Smooth muscle cell (in vitro differentiated cells): Measurements from ENCODE around the gene TMX4. TPM values are rescaled to one million over a fixed set of nuclear protein-coding genes. Genes with fewer than 3 reads are reported as not detected.

Experiments
- DNase-seq: peaks from one replicate; lab custom pipeline; 2025; ENCODE audit not compliant: unreplicated experiment; lab: John Stamatoyannopoulos, UW
- H2AFZ ChIP-seq: fragments of 200-600 bp; sonication (generic); 2 replicates; pipeline ENCODE4 v1.6.0; 2016; ENCODE audit warnings: antibody characterized with exemption, low read depth, mild to moderate bottlenecking
- H3F3A ChIP-seq: fragments of 200-600 bp; sonication (generic); 2 replicates; pipeline ENCODE4 v1.6.0; 2017; ENCODE audit warnings: antibody characterized with exemption, low read depth
- H3K27ac ChIP-seq: fragments of 200-600 bp; sonication (generic); 2 replicates; pipeline ENCODE4 v1.5.1; 2016; ENCODE audit warnings: low read depth, mild to moderate bottlenecking
- H3K27me3 ChIP-seq: fragments of 200-600 bp; sonication (generic); 2 replicates; pipeline ENCODE4 v1.6.1; 2016; ENCODE audit warnings: low read depth, mild to moderate bottlenecking
- H3K36me3 ChIP-seq: fragments of 200-600 bp; sonication (generic); 2 replicates; pipeline ENCODE4 v1.5.1; 2016; ENCODE audit warnings: low read depth
- H3K4me1 ChIP-seq: fragments of 200-600 bp; sonication (generic); 2 replicates; pipeline ENCODE4 v1.5.1; 2016; ENCODE audit warnings: low read depth
- H3K4me2 ChIP-seq: fragments of 200-600 bp; sonication (generic); 2 replicates; pipeline ENCODE4 v1.6.0; 2016; ENCODE audit warnings: mild to moderate bottlenecking
- H3K4me3 ChIP-seq: fragments of 200-600 bp; sonication (generic); 2 replicates; pipeline ENCODE4 v1.5.1; 2016; ENCODE audit warnings: mild to moderate bottlenecking
- H3K79me2 ChIP-seq: fragments of 200-600 bp; sonication (generic); 2 replicates; pipeline ENCODE4 v1.6.0; 2016; ENCODE audit warnings: low read depth, mild to moderate bottlenecking
- H3K9ac ChIP-seq: fragments of 200-600 bp; sonication (generic); 2 replicates; pipeline ENCODE4 v1.6.0; 2016; ENCODE audit warnings: low read depth
- H3K9me3 ChIP-seq: fragments of 200-600 bp; sonication (generic); replicated peaks from 2 replicates; pipeline ENCODE4 v1.5.1; 2016; ENCODE audit warnings: low read depth
- H4K20me1 ChIP-seq: fragments of 200-600 bp; sonication (generic); 2 replicates; pipeline ENCODE4 v1.6.0; 2016; ENCODE audit warnings: low read depth
- WGBS: methylation state at CpG from one replicate; pipeline ENCODE4 v1.1.7; 2016; ENCODE audit warnings: low lambda C conversion rate; 5-methylcytosine and 5-hydroxymethylcytosine counted together
- polyA plus RNA-seq: library from polyadenylated mRNA; unstranded; fragments of >200 nt; fragmentation: Nextera tagmentation; extraction: Ambion mirVana; gene quantifications from 2 replicates; pipeline ENCODE4 v1.2.1, GENCODE V29; 2016
- total RNA-seq: library from RNA; depleted of rRNA; stranded (reverse); fragments of >200 nt; gene quantifications from 2 replicates; pipeline ENCODE4 v1.2.3, GENCODE V29; 2014
- TF ChIP-seq, protein P1 (sequence below): fragments of 200-600 bp; sonication (generic); IDR thresholded peaks from 2 replicates; pipeline ENCODE4 v1.5.1; 2017; ENCODE audit warnings: borderline replicate concordance, mild to moderate bottlenecking, antibody characterized with exemption; ENCODE audit not compliant: insufficient read depth, poor library complexity, severe bottlenecking

TMX4 gene
- total and polyA plus RNA-seq, 2 experiments from 2014 or later: 13.9 to 14.1 TPM

DNA sequence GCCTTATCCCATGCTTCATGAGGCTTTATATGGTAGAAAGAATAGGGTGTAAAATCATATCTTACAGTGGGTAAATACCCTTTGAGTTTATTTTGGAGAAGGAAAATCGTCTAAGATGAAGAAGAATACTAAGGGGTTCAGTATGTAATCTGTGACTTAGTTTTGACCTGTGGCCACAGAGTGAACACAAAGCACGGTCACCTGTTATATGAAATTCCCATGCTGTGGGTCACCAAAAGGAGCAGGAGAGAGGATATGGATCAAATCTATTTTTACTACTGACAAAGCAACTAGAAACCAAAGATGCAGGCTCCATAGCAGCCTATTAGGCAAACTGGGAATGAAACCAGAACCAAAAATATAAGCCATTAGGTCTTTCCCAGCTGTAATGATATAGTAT lies 75.7 kb downstream of the TMX4 start:
- H3K4me1 ChIP-seq: no peaks in the 10 kb centered on the region
- no peak overlapping the region for H3K4me2 ChIP-seq
- TF ChIP-seq, protein P1, sequence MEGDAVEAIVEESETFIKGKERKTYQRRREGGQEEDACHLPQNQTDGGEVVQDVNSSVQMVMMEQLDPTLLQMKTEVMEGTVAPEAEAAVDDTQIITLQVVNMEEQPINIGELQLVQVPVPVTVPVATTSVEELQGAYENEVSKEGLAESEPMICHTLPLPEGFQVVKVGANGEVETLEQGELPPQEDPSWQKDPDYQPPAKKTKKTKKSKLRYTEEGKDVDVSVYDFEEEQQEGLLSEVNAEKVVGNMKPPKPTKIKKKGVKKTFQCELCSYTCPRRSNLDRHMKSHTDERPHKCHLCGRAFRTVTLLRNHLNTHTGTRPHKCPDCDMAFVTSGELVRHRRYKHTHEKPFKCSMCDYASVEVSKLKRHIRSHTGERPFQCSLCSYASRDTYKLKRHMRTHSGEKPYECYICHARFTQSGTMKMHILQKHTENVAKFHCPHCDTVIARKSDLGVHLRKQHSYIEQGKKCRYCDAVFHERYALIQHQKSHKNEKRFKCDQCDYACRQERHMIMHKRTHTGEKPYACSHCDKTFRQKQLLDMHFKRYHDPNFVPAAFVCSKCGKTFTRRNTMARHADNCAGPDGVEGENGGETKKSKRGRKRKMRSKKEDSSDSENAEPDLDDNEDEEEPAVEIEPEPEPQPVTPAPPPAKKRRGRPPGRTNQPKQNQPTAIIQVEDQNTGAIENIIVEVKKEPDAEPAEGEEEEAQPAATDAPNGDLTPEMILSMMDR: no peak
- H3K27me3 ChIP-seq: no peaks in the 10 kb centered on the region
- H3K79me2 ChIP-seq: no peaks in the 10 kb centered on the region
- no peaks in the 10 kb centered on the region for H3K36me3 ChIP-seq
- no peak for DNase-seq
- H3K9ac ChIP-seq: no peak overlapping the region
- no peaks in the 10 kb centered on the region for H3F3A ChIP-seq
- H3K4me3 ChIP-seq: no peak overlapping the region
- H2AFZ ChIP-seq: no peak overlapping the region
- no peaks in the 10 kb centered on the region for H3K9me3 ChIP-seq
- H3K27ac ChIP-seq: no peak overlapping the region
- no peaks in the 10 kb centered on the region for H4K20me1 ChIP-seq
- 24% methylated on average over 2 of the region's 2 CpGs for WGBS

DNA sequence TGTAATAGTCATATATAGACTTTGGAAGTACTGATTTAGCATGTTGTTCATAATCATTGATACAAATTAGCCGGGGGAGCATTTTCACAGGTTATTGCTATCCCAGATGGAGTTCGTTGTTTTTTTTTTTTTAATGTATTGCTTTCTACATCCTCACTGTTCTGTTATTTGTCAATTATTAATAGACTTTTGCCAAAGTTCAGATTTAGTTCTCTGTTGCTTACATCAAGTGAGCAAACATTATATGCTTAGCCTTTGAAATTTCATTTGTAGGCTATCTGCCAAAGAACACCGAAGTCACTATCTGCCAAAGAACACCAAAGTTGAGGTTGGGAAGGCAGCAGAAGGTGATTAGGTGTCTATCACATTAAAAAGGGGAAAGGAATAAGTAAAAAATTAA lies 79.2 kb downstream of the TMX4 start, which contains the start of gene HAO1:
TSS of gene HAO1 (minus strand) at position 118 of the 400 bp plus-strand sequence. CDS start at position 82, 36 bp downstream.
- Histone ChIP-seq H3K9me3 (no peaks in the 10 kb centered on the region), H3K36me3 (no peaks in the 10 kb centered on the region), H3K4me1 (no peaks in the 10 kb centered on the region), H3K9ac (no peak within 1 kb of the TSS), H3K4me2 (no peak within 1 kb of the TSS), H4K20me1 (no peaks in the 10 kb centered on the region), H3K79me2 (no peaks in the 10 kb centered on the region), H3F3A (no peaks in the 10 kb centered on the region), H3K27me3 (no peaks in the 10 kb centered on the region), H3K4me3 (no peak within 1 kb of the TSS), H2AFZ (no peak within 1 kb of the TSS), H3K27ac (no peak within 1 kb of the TSS)
- TF ChIP-seq, protein P1: no peak
- 92% methylated on average over 3 of the region's 3 CpGs for WGBS
- DNase-seq: no peak

DNA sequence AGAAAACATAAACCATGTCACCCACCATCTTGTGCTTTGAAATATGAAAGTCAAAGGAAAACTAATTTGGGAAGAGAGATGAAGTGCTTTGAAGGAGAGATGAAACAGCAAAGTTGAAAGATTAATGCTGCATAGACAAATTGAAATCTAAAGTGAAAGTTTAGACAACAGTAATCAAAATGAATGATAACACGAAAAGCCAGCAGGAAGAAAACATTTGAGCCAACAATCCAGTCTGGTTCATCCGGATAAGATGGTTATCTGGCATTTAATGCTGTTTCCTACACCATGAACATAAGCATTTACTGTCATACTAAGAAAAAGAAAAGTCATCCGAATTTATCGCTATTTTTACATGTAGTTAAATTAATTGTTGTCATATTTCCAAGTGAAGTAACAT lies 79.9 kb downstream of the TMX4 start:
- TF ChIP-seq, protein P1: no peak
- H3K79me2 ChIP-seq: no peaks in the 10 kb centered on the region
- WGBS: 83% methylated on average over 4 of the region's 4 CpGs

DNA sequence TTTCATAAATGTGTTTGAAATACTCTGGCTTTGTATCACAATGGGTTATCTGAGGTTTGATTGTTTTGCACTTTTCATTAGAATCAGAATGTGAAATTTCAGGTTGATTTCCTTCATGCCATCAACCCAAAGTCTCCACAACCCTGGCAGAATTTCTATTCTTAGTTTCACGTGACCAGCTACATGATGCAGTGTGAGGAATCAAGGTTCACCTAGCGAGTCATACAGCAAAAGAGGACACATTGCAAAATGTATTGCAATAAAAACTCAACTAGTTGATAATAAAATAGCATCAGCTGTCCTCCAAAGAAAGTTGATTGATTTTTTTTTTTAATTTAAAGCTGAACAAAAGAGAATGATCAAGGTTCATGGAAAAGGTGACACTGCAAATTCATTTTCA lies 81.5 kb downstream of the TMX4 start:
- no peaks in the 10 kb centered on the region for H4K20me1 ChIP-seq
- TF ChIP-seq, protein P1: no peak
- no peaks in the 10 kb centered on the region for H3K9me3 ChIP-seq
- no peaks in the 10 kb centered on the region for H3K79me2 ChIP-seq
- no peak overlapping the region for H3K4me3 ChIP-seq
- no peak overlapping the region for H2AFZ ChIP-seq
- H3K27me3 ChIP-seq: no peaks in the 10 kb centered on the region
- H3F3A ChIP-seq: no peaks in the 10 kb centered on the region
- H3K4me2 ChIP-seq: no peak overlapping the region
- no peaks in the 10 kb centered on the region for H3K4me1 ChIP-seq
- 84% methylated on average over 2 of the region's 2 CpGs for WGBS
- no peak overlapping the region for H3K9ac ChIP-seq
- no peaks in the 10 kb centered on the region for H3K36me3 ChIP-seq
- no peak overlapping the region for H3K27ac ChIP-seq
- no peak for DNase-seq

More for the DNA sequence above, 79.9 kb downstream of the TMX4 start:
- H3K27me3 ChIP-seq: no peaks in the 10 kb centered on the region
- H3K9me3 ChIP-seq: no peaks in the 10 kb centered on the region
- no peak overlapping the region for H2AFZ ChIP-seq
- no peak overlapping the region for H3K4me2 ChIP-seq
- H3K4me1 ChIP-seq: no peaks in the 10 kb centered on the region
- H3K9ac ChIP-seq: no peak overlapping the region
- H3K27ac ChIP-seq: no peak overlapping the region
- H3K36me3 ChIP-seq: no peaks in the 10 kb centered on the region
- DNase-seq: no peak
- no peaks in the 10 kb centered on the region for H3F3A ChIP-seq
- H4K20me1 ChIP-seq: no peaks in the 10 kb centered on the region
- no peak overlapping the region for H3K4me3 ChIP-seq
